Thymus (tissue), 11 donors: ENCODE measurements around the gene EFCAB7. TPM values are rescaled to one million over a fixed set of nuclear protein-coding genes. Genes with fewer than 3 reads are reported as not detected.

Source experiments
- DNase-seq, 9 donors: peaks; one replicate each; pipeline ENCODE4 v3.0.0-alpha.2; 2013; ENCODE audit warnings: low spot score in 9 of 9, low read depth in 6 of 9, missing footprints in 1 of 9
- H3K27ac ChIP-seq, 2 donors: one replicate each; pipeline ENCODE4 v1.5.1; 2013; ENCODE audit warnings: control low read depth in 1 of 2, low read depth in 1 of 2, low read length in 1 of 2, mild to moderate bottlenecking in 1 of 2, moderate library complexity in 1 of 2
- H3K27me3 ChIP-seq, 2 donors: one replicate each; pipeline ENCODE4 v1.5.1; 2013; ENCODE audit warnings: low read length in 1 of 2; ENCODE audit not compliant: control insufficient read depth in 2 of 2, insufficient read depth in 1 of 2
- H3K36me3 ChIP-seq, 2 donors: one replicate each; pipeline ENCODE4 v1.5.1; 2013; ENCODE audit warnings: low read length in 1 of 2, mild to moderate bottlenecking in 1 of 2, moderate library complexity in 1 of 2; ENCODE audit not compliant: control insufficient read depth in 2 of 2, insufficient read depth in 2 of 2
- H3K4me1 ChIP-seq, 2 donors: one replicate each; pipeline ENCODE4 v1.5.1; 2013; ENCODE audit warnings: low read length in 2 of 2; ENCODE audit not compliant: control insufficient read depth in 2 of 2, insufficient read depth in 2 of 2
- H3K4me3 ChIP-seq, 2 donors: one replicate each; pipeline ENCODE4 v1.5.1; 2013; ENCODE audit warnings: low read length in 2 of 2, control low read depth in 1 of 2, mild to moderate bottlenecking in 1 of 2
- H3K9me3 ChIP-seq, 2 donors: one replicate each; pipeline ENCODE4 v1.5.1; 2013; ENCODE audit warnings: low read length in 1 of 2, mild to moderate bottlenecking in 1 of 2; ENCODE audit not compliant: control insufficient read depth in 2 of 2, insufficient read depth in 1 of 2
- WGBS: extraction: QIAGEN DNeasy Blood & Tissue Kit; methylation state at CpG from one replicate; pipeline ENCODE4 v1.1.7; 2013; 5-methylcytosine and 5-hydroxymethylcytosine counted together
- polyA plus RNA-seq: library from polyadenylated mRNA; stranded (reverse); fragments of 200-250 nt; gene quantifications from one replicate; pipeline ENCODE4 v1.2.3, GENCODE V29; 2013
- total RNA-seq: library from RNA; stranded (reverse); fragments of 120-200 nt; gene quantifications from one replicate; pipeline ENCODE4 v1.2.4, GENCODE V29; 2013
- donor health status: healthy.

Gene EFCAB7
- total and polyA plus RNA-seq, 2 donors: 9.7 to 12.7 TPM

- peak within 1 kb of the TSS; percentile 67 to 84 for H3K4me3 ChIP-seq
- DNase-seq: peak in 8 of 9 donors; percentile 41 to 81 (median 61)
- H3K9me3 ChIP-seq: no peaks in the 10 kb centered on the region
- peaks cover 0 to 6% of the 10 kb centered on the region in 2 donors for H3K27me3 ChIP-seq
- peaks cover 3 to 14% of the 10 kb centered on the region in 2 donors for H3K4me1 ChIP-seq
- H3K27ac ChIP-seq: peak within 1 kb of the TSS; percentile 88 to 93
- under 1% methylated on average over 64 of the region's 64 CpGs for WGBS
- H3K36me3 ChIP-seq: no peaks in the 10 kb centered on the region
Observed at GRCh38 chr1:63593303-63593885, 70.1 kb downstream of the EFCAB7 start, which contains the start of gene PGM1. PGM1 (plus strand) TSS chr1:63593411; CDS start chr1:63593489, 78 bp downstream.

GRCh38 chr1:63593886-63594605, 70.7 kb downstream of the EFCAB7 start:
- H3K27ac ChIP-seq: peak overlapping the region; percentile 88 to 93
- H3K27me3 ChIP-seq: peaks cover 0 to 6% of the 10 kb centered on the region in 2 donors
- H3K36me3 ChIP-seq: no peaks in the 10 kb centered on the region
- WGBS: 2% methylated on average over 55 of the region's 55 CpGs
- H3K4me3 ChIP-seq: peak overlapping the region; percentile 67 to 84
- H3K4me1 ChIP-seq: peaks cover 3 to 14% of the 10 kb centered on the region in 2 donors
- peak in 8 of 9 donors; percentile 30 to 80 (median 44) for DNase-seq
- H3K9me3 ChIP-seq: no peaks in the 10 kb centered on the region

GRCh38 chr1:63595435-63595834, 72.1 kb downstream of the EFCAB7 start:
- DNase-seq: no peak
- Histone ChIP-seq H3K36me3 (no peaks in the 10 kb centered on the region), H3K4me1 (peaks cover 3 to 14% of the 10 kb centered on the region in 2 donors), H3K27ac (no peak overlapping the region), H3K9me3 (no peaks in the 10 kb centered on the region), H3K4me3 (no peak overlapping the region), H3K27me3 (peaks cover 0 to 6% of the 10 kb centered on the region in 2 donors)
- WGBS: 100% methylated on average over 1 of the region's 1 CpG

GRCh38 chr1:63599799-63600198, 76.5 kb downstream of the EFCAB7 start:
- Histone ChIP-seq H3K27ac (no peak overlapping the region), H3K36me3 (no peaks in the 10 kb centered on the region), H3K4me1 (no peaks in the 10 kb centered on the region), H3K4me3 (no peak overlapping the region), H3K9me3 (no peaks in the 10 kb centered on the region), H3K27me3 (no peaks in the 10 kb centered on the region)
- 97% methylated on average over 5 of the region's 5 CpGs for WGBS
- DNase-seq: no peak

GRCh38 chr1:63600248-63600647, 76.9 kb downstream of the EFCAB7 start:
- H3K27me3 ChIP-seq: no peaks in the 10 kb centered on the region

GRCh38 chr1:63601061-63601460, 77.7 kb downstream of the EFCAB7 start:
- Histone ChIP-seq H3K36me3 (no peaks in the 10 kb centered on the region), H3K27me3 (no peaks in the 10 kb centered on the region), H3K4me1 (no peaks in the 10 kb centered on the region), H3K27ac (no peak overlapping the region), H3K9me3 (no peaks in the 10 kb centered on the region), H3K4me3 (no peak overlapping the region)
- 90% methylated on average over 3 of the region's 3 CpGs for WGBS
- DNase-seq: no peak

More at GRCh38 chr1:63600248-63600647, 76.9 kb downstream of the EFCAB7 start:
- no peaks in the 10 kb centered on the region for H3K36me3 ChIP-seq
- no peak overlapping the region for H3K4me3 ChIP-seq
- H3K4me1 ChIP-seq: no peaks in the 10 kb centered on the region
- no peak for DNase-seq
- WGBS: 96% methylated on average over 5 of the region's 5 CpGs
- H3K9me3 ChIP-seq: no peaks in the 10 kb centered on the region
- no peak overlapping the region for H3K27ac ChIP-seq

GRCh38 chr1:63601463-63601862, 78.1 kb downstream of the EFCAB7 start:
- Histone ChIP-seq H3K27ac (no peak overlapping the region), H3K27me3 (no peaks in the 10 kb centered on the region), H3K36me3 (no peaks in the 10 kb centered on the region), H3K4me1 (no peaks in the 10 kb centered on the region), H3K4me3 (no peak overlapping the region), H3K9me3 (no peaks in the 10 kb centered on the region)
- 96% methylated on average over 4 of the region's 4 CpGs for WGBS
- DNase-seq: no peak

GRCh38 chr1:63601912-63602311, 78.6 kb downstream of the EFCAB7 start:
- H3K27me3 ChIP-seq: no peaks in the 10 kb centered on the region
- H3K9me3 ChIP-seq: no peaks in the 10 kb centered on the region
- WGBS: 97% methylated on average over 1 of the region's 1 CpG
- H3K27ac ChIP-seq: no peak overlapping the region
- H3K4me1 ChIP-seq: no peaks in the 10 kb centered on the region
- no peak overlapping the region for H3K4me3 ChIP-seq
- no peaks in the 10 kb centered on the region for H3K36me3 ChIP-seq
- DNase-seq: no peak

GRCh38 chr1:63602629-63603028, 79.3 kb downstream of the EFCAB7 start:
- no peaks in the 10 kb centered on the region for H3K9me3 ChIP-seq
- H3K4me3 ChIP-seq: no peak overlapping the region
- no peak overlapping the region for H3K27ac ChIP-seq
- 96% methylated on average over 5 of the region's 5 CpGs for WGBS
- H3K27me3 ChIP-seq: no peaks in the 10 kb centered on the region
- no peaks in the 10 kb centered on the region for H3K36me3 ChIP-seq
- no peaks in the 10 kb centered on the region for H3K4me1 ChIP-seq
- no peak for DNase-seq
